ENCODE data around the gene ARL6IP5.

DNA sequence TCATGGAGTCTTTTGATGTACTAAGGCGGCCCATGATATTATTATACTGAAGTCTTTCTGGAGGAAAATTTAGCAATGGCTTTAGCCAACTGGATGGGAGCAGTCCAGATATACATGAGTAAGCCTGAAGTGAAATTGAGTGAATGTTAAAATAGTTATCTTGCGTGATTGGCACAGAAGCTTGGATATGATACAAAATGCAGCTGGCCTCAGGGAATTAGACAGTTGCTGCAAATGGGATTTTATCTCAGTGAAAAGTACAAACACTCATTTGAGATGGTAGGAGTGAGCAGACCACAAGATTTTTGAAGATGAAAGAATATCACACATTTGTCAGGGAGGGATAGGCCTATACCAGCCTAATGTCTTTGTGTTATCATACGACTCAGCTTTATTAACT, 28.8 kb downstream of the ARL6IP5 start:
- TF ChIP-seq MYNN (CRISPR knock-in tag; IDR thresholded peaks at IDR 0.05; ENCODE audit: low read depth) (no peak), YY1 (IDR thresholded peaks at IDR 0.05; ENCODE audit: insufficient read depth, insufficient replicate concordance, low read depth, low read length) (no peak), ZNF724P (CRISPR knock-in tag; IDR thresholded peaks at IDR 0.05; ENCODE audit: borderline replicate concordance) (no peak)
- TF ChIP-seq, protein P1, sequence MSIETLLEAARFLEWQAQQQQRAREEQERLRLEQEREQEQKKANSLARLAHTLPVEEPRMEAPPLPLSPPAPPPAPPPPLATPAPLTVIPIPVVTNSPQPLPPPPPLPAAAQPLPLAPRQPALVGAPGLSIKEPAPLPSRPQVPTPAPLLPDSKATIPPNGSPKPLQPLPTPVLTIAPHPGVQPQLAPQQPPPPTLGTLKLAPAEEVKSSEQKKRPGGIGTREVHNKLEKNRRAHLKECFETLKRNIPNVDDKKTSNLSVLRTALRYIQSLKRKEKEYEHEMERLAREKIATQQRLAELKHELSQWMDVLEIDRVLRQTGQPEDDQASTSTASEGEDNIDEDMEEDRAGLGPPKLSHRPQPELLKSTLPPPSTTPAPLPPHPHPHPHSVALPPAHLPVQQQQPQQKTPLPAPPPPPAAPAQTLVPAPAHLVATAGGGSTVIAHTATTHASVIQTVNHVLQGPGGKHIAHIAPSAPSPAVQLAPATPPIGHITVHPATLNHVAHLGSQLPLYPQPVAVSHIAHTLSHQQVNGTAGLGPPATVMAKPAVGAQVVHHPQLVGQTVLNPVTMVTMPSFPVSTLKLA (IDR thresholded peaks at IDR 0.05) = no peak

Measured in HepG2 (cell line).